AG10803 (cell line): ENCODE results near the gene ING2.
A peak's percentile ranks its signal among the peaks of the same experiment; 100 is the strongest.

Experiments used
- DNase-seq: peaks from one replicate; pipeline ENCODE4 v3.0.0; 2010; ENCODE audit warnings: low read depth
- H3K4me3 ChIP-seq: 2 replicates; pipeline ENCODE4 v1.5.1; 2011; ENCODE audit warnings: mild to moderate bottlenecking, low read length, control low read depth
- CTCF ChIP-seq: conservative IDR thresholded peaks from 2 replicates; pipeline ENCODE4 v1.5.1; 2011; ENCODE audit warnings: mild to moderate bottlenecking, low read length, control low read depth, inconsistent platforms

ING2 gene

GRCh38 chr4:183540410-183541009, 35.7 kb downstream of the ING2 start:
- no peak for TF ChIP-seq CTCF
- DNase-seq = no peak
- H3K4me3 ChIP-seq = no peak overlapping the region; the same call in 1 of the 2 replicates

GRCh38 chr4:183541010-183541751, 36.3 kb downstream of the ING2 start:
- DNase-seq = peak; percentile 3
- H3K4me3 ChIP-seq = no peak overlapping the region; the same call in 1 of the 2 replicates
- TF ChIP-seq CTCF = no peak

- no peak overlapping the region for H3K4me3 ChIP-seq
- no peak for DNase-seq
- no peak for TF ChIP-seq CTCF
Observed at GRCh38 chr4:183541752-183542040, 36.8 kb downstream of the ING2 start.

GRCh38 chr4:183543435-183543834, 38.6 kb downstream of the ING2 start:
- no peak for DNase-seq
- H3K4me3 ChIP-seq = no peak overlapping the region
- TF ChIP-seq CTCF = no peak

- no peak overlapping the region for H3K4me3 ChIP-seq
- no peak for DNase-seq
- TF ChIP-seq CTCF = no peak
Observed at GRCh38 chr4:183544109-183544508, 39.3 kb downstream of the ING2 start.

- H3K4me3 ChIP-seq = no peak overlapping the region
- no peak for TF ChIP-seq CTCF
- no peak for DNase-seq
Observed at GRCh38 chr4:183546376-183546775, 41.5 kb downstream of the ING2 start.

GRCh38 chr4:183548306-183548705, 43.4 kb downstream of the ING2 start:
- DNase-seq = no peak
- no peak overlapping the region for H3K4me3 ChIP-seq
- TF ChIP-seq CTCF = no peak
